ENCODE results near the gene INPP5A. TPM values are rescaled to one million over a fixed set of nuclear protein-coding genes. Genes with fewer than 3 reads are reported as not detected.
A peak's percentile ranks its signal among the peaks of the same experiment; 100 is the strongest.

INPP5A gene
- total RNA-seq, 1 donor from 2014 or later: 36.3 TPM

DNA sequence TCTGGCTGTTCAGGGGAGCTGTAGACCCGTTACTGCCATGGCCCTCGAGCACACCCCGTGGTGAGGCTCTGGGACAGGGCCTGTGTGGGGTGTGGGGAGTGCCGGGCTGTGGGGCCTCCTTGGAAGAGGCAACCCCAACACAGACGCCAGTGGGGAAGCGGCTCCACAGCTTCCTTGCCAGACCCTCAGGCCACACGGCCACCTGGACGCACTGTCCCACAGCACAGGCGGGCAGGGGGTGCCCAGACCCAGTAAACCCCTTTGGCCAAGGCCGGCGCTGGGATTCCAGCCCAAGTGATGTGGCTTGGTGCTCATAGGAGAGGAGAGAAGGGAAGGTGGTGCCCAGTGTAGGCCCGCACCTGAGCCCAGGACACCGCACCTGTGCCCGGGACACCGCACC is 261.3 kb downstream of the INPP5A start:
- H3K4me1 Mint-ChIP-seq (ENCODE audit: low read depth, unreplicated experiment): peaks cover 3% of the 10 kb centered on the region

DNA sequence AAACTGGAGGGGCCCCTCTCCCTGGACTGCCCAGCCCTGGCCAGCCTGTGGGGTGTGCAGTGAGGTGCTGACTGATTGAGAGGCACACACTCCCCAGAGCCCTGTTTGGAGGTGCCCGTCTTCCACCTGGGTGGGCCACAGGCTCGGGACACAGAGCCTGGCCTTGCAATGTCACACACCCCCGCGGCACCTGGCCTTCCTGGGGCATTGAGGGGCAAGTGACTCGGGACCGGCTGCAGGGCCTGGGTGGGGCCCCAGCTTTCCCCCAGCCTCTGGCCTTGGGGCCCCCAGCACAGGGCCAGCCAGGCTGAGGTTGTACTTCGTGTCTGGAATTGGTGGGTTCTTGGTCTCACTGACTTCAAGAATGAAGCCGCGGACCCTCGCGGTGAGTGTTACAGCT is 262.3 kb downstream of the INPP5A start:
- Mint-ChIP-seq H3K4me1 (ENCODE audit: low read depth, unreplicated experiment) (peaks cover 3% of the 10 kb centered on the region), H3K27ac (ENCODE audit: unreplicated experiment) (no peak overlapping the region), H3K4me3 (ENCODE audit: unreplicated experiment) (no peak overlapping the region), H3K9me3 (ENCODE audit: unreplicated experiment) (peaks cover 4% of the 10 kb centered on the region), H3K27me3 (ENCODE audit: unreplicated experiment) (peaks cover 10% of the 10 kb centered on the region), H3K36me3 (ENCODE audit: unreplicated experiment) (no peaks in the 10 kb centered on the region)
- DNase-seq: no peak
- no peak for TF ChIP-seq CTCF (IDR thresholded peaks at IDR 0.05; ENCODE audit: partially characterized antibody, unreplicated experiment)

More for the DNA sequence above, 261.3 kb downstream of the INPP5A start:
- Mint-ChIP-seq H3K27me3 (ENCODE audit: unreplicated experiment) (peaks cover 6% of the 10 kb centered on the region), H3K27ac (ENCODE audit: unreplicated experiment) (no peak overlapping the region), H3K36me3 (ENCODE audit: unreplicated experiment) (no peaks in the 10 kb centered on the region), H3K4me3 (ENCODE audit: unreplicated experiment) (no peak overlapping the region), H3K9me3 (ENCODE audit: unreplicated experiment) (peaks cover 4% of the 10 kb centered on the region)
- DNase-seq: no peak
- TF ChIP-seq CTCF (IDR thresholded peaks at IDR 0.05; ENCODE audit: partially characterized antibody, unreplicated experiment): no peak

- Mint-ChIP-seq H3K36me3 (ENCODE audit: unreplicated experiment) (no peaks in the 10 kb centered on the region), H3K27me3 (ENCODE audit: unreplicated experiment) (peaks cover 10% of the 10 kb centered on the region), H3K9me3 (ENCODE audit: unreplicated experiment) (peaks cover 4% of the 10 kb centered on the region), H3K4me1 (ENCODE audit: low read depth, unreplicated experiment) (peaks cover 4% of the 10 kb centered on the region), H3K4me3 (ENCODE audit: unreplicated experiment) (no peak overlapping the region), H3K27ac (ENCODE audit: unreplicated experiment) (no peak overlapping the region)
- TF ChIP-seq CTCF (IDR thresholded peaks at IDR 0.05; ENCODE audit: partially characterized antibody, unreplicated experiment): no peak
- DNase-seq: no peak
Observed at GRCh38 chr10:132802048-132802447, 264.5 kb downstream of the INPP5A start.

- H3K4me3 Mint-ChIP-seq (ENCODE audit: unreplicated experiment): no peak overlapping the region
- no peak for DNase-seq
- TF ChIP-seq CTCF (IDR thresholded peaks at IDR 0.05; ENCODE audit: partially characterized antibody, unreplicated experiment): no peak
- peaks cover 3% of the 10 kb centered on the region for H3K9me3 Mint-ChIP-seq (ENCODE audit: unreplicated experiment)
- H3K27me3 Mint-ChIP-seq (ENCODE audit: unreplicated experiment): peaks cover 5% of the 10 kb centered on the region
- no peaks in the 10 kb centered on the region for H3K36me3 Mint-ChIP-seq (ENCODE audit: unreplicated experiment)
- H3K27ac Mint-ChIP-seq (ENCODE audit: unreplicated experiment): no peak overlapping the region
- H3K4me1 Mint-ChIP-seq (ENCODE audit: low read depth, unreplicated experiment): peaks cover 4% of the 10 kb centered on the region
Observed at GRCh38 chr10:132802694-132803320, 265.2 kb downstream of the INPP5A start.

GRCh38 chr10:132803416-132804210 is 266.0 kb downstream of the INPP5A start:
- no peak for TF ChIP-seq CTCF (IDR thresholded peaks at IDR 0.05; ENCODE audit: partially characterized antibody, unreplicated experiment)
- Mint-ChIP-seq H3K27ac (ENCODE audit: unreplicated experiment) (no peak overlapping the region), H3K4me3 (ENCODE audit: unreplicated experiment) (no peak overlapping the region), H3K36me3 (ENCODE audit: unreplicated experiment) (no peaks in the 10 kb centered on the region), H3K4me1 (ENCODE audit: low read depth, unreplicated experiment) (peaks cover 4% of the 10 kb centered on the region), H3K9me3 (ENCODE audit: unreplicated experiment) (peaks cover 2% of the 10 kb centered on the region), H3K27me3 (ENCODE audit: unreplicated experiment) (peaks cover 3% of the 10 kb centered on the region)
- peak; percentile 21 for DNase-seq
